Ishikawa (cell line): ENCODE data around the gene ZMYND19.

Experiments used
- CEBPB ChIP-seq: IDR thresholded peaks from 2 replicates; pipeline ENCODE4 v1.6.1; 2012
- CREB1 ChIP-seq: IDR thresholded peaks from 2 replicates; pipeline ENCODE4 v1.6.1; 2012; ENCODE audit warnings: low read depth
- EGR1 ChIP-seq: IDR thresholded peaks from 2 replicates; pipeline ENCODE4 v1.6.1; 2012
- EP300 ChIP-seq: IDR thresholded peaks from 2 replicates; pipeline ENCODE4 v1.6.1; 2012; ENCODE audit warnings: borderline replicate concordance
- FOXM1 ChIP-seq: IDR thresholded peaks from 2 replicates; pipeline ENCODE4 v1.6.1; 2012; ENCODE audit warnings: low read depth, borderline replicate concordance
- NFIC ChIP-seq: IDR thresholded peaks from 2 replicates; pipeline ENCODE4 v1.6.1; 2012
- RAD21 ChIP-seq: IDR thresholded peaks from 2 replicates; pipeline ENCODE4 v1.6.1; 2012; ENCODE audit warnings: low read depth
- REST ChIP-seq: IDR thresholded peaks from 2 replicates; pipeline ENCODE4 v1.6.1; 2012; ENCODE audit warnings: low read depth, mild to moderate bottlenecking
- TAF1 ChIP-seq: IDR thresholded peaks from 2 replicates; pipeline ENCODE4 v1.6.1; 2012; ENCODE audit warnings: low read depth, mild to moderate bottlenecking
- TCF12 ChIP-seq: IDR thresholded peaks from 2 replicates; pipeline ENCODE4 v1.6.1; 2012; ENCODE audit warnings: low read depth
- TEAD4 ChIP-seq: IDR thresholded peaks from 2 replicates; pipeline ENCODE4 v1.6.1; 2012
- USF1 ChIP-seq: IDR thresholded peaks from 2 replicates; pipeline ENCODE4 v1.6.1; 2012
- YY1 ChIP-seq: IDR thresholded peaks from 2 replicates; pipeline ENCODE4 v1.6.1; 2012; ENCODE audit warnings: low read depth
- ZBTB7A ChIP-seq: IDR thresholded peaks from 2 replicates; pipeline ENCODE4 v1.6.1; 2012; ENCODE audit warnings: low read depth
- TF ChIP-seq, protein P1 (sequence below): IDR thresholded peaks from 2 replicates; pipeline ENCODE4 v1.6.1; 2012

The ZMYND19 gene

GRCh38 chr9:137542486-137542885, 47.8 kb downstream of the ZMYND19 start:
- no peak for TF ChIP-seq EGR1
- no peak for TF ChIP-seq ZBTB7A
- no peak for TF ChIP-seq TEAD4
- no peak for TF ChIP-seq RAD21
- TF ChIP-seq REST, result no peak
- TF ChIP-seq TAF1, result no peak
- TF ChIP-seq NFIC, result no peak
- TF ChIP-seq YY1, result no peak

DNA sequence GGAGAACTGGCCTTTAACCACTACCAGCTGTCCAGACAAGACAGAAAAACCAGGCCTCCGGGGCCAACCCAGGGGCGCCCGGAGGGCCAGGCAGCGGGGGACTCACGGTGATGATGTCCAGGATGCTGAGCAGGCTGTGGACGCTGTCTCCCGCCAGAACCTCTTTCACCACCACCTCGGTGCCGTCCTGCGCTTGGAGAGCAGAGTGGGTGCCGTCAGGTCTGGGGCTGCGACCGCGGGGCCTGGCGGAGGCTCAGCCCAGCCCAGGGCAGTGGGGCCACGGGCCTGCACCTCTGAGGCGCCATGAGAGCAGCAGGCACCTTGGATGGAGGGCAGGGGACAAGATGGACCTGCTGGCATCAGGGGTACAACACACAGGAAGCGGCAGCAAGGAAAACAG, 49.8 kb downstream of the ZMYND19 start:
- TF ChIP-seq YY1, result no peak
- TF ChIP-seq TEAD4, result no peak
- TF ChIP-seq NFIC, result no peak
- TF ChIP-seq TCF12, result no peak
- no peak for TF ChIP-seq EP300
- TF ChIP-seq, protein P1, sequence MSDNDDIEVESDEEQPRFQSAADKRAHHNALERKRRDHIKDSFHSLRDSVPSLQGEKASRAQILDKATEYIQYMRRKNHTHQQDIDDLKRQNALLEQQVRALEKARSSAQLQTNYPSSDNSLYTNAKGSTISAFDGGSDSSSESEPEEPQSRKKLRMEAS, result no peak
- no peak for TF ChIP-seq TAF1
- TF ChIP-seq CREB1, result no peak
- TF ChIP-seq EGR1, result no peak
- no peak for TF ChIP-seq REST
- TF ChIP-seq CEBPB, result no peak
- no peak for TF ChIP-seq FOXM1
- TF ChIP-seq USF1, result no peak
- TF ChIP-seq ZBTB7A, result no peak
- TF ChIP-seq RAD21, result no peak

- TF ChIP-seq USF1 (no peak), ZBTB7A (no peak), YY1 (no peak), TAF1 (no peak), TEAD4 (no peak)
Observed at GRCh38 chr9:137538058-137538457, 52.3 kb downstream of the ZMYND19 start.

DNA sequence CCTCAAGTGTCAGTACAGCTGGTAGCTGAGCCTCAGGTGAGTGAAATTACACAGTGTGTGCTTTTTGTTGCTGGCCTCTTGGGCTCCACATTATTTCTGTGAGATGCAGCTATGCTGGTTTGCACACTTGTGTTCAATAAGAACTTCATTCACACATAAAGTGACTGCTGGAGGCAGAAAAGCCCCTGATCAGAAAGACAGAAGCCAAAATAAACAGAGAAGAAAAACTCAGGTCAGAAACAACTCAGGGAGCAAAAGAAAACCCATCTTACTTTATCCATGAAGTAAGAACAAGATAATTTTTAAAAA, 55.2 kb downstream of the ZMYND19 start:
- no peak for TF ChIP-seq CEBPB
- TF ChIP-seq ZBTB7A, result no peak
- no peak for TF ChIP-seq TEAD4
- no peak for TF ChIP-seq EP300
- no peak for TF ChIP-seq TCF12

- TF ChIP-seq TCF12 (no peak), TEAD4 (no peak), USF1 (peak; percentile 94), TAF1 (no peak), EGR1 (no peak), CEBPB (no peak), YY1 (no peak), REST (no peak), FOXM1 (no peak), NFIC (no peak), ZBTB7A (no peak), RAD21 (peak; percentile 48), EP300 (no peak), CREB1 (no peak)
- TF ChIP-seq, protein P1, result peak; percentile 85
Observed at GRCh38 chr9:137534256-137535119, 55.8 kb downstream of the ZMYND19 start.
